ENCODE measurements around the gene SLC16A6.
"Not testable (repeated sequence)": the region's sequence is repeated elsewhere in the genome, so short reads cannot be mapped to it uniquely, and the experiment has no call there.

DNA sequence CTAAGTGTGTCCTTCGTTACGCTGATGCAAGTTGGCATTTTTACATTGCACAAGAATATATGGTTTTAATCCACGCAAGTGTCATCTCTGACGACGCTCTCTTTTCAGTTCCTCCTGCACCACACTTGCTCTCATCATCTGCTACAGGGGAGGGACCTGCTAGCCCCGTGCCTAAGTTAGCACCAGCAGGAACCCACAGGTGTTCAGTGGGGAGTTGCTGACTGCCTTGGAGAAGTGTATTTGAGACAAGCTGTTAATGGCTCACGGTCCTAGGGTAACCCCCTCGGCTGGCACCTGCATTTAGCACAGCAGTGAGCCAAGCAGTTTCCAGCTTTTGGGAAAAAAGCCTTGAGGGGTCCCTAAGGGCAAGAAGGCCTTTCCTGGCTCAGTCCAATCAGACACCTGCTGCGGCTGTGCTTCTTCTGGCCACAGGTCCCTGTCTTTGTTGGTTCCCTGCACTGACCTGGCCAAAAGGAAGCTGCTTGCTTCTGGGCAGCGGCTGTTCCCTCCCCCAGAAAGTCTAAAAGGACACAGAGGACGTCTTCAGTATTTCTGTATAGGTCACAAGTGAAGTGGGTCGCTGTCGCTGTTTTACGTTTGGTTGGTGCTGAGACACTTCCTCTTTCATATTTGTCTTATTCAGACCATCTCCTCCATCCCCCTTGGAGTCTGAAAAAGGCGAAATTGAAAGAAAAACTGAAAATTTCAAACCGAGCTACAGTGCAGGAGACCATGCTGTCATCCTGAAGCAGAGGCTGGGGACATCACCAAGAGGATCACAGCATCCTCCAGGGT lies 53.4 kb downstream of the SLC16A6 start:
- TF ChIP-seq CTCF (IDR thresholded peaks at IDR 0.05; ENCODE audit: poor library complexity, severe bottlenecking); MXI1 (conservative IDR thresholded peaks at IDR 0.05; ENCODE audit: poor library complexity, severe bottlenecking); EZH2 (IDR thresholded peaks at IDR 0.05; ENCODE audit: borderline replicate concordance, insufficient read depth, low read length, poor library complexity, severe bottlenecking); POLR2AphosphoS5 (IDR thresholded peaks at IDR 0.05): not testable (repeated sequence)

Measured in neural cell (in vitro differentiated cells).